Measurements from ENCODE around the gene HTR2C.
A peak's percentile ranks its signal among the peaks of the same experiment; 100 is the strongest.
"Not testable (repeated sequence)": the region's sequence is repeated elsewhere in the genome, so short reads cannot be mapped to it uniquely, and the experiment has no call there.

The HTR2C gene

DNA sequence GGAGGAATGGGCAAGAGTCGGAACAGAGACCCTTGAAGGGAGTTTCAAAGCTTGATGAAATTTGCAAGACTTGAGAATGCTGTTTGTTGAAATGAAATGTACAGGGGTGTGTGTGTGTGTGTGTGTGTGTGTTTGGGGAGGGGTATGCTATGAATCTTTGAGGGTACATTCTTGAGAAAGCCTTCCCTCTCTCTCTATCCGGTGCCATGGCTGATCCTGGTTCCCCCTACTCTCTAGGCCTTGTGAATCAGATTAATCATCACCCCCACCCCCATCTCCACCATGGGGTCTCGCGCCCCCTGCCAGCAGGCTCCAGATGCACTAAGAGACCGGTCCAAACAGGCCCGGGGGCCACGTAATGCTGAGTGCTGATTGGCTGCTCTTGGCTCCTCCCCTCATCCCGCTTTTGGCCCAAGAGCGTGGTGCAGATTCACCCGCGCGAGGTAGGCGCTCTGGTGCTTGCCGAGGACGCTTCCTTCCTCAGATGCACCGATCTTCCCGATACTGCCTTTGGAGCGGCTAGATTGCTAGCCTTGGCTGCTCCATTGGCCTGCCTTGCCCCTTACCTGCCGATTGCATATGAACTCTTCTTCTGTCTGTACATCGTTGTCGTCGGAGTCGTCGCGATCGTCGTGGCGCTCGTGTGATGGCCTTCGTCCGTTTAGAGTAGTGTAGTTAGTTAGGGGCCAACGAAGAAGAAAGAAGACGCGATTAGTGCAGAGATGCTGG is at the start of gene HTR2C:
HTR2C (plus strand) TSS at position 441 of the 729 bp plus-strand sequence. CDS start 142,851 bp downstream, outside the sequence.
- no peak for DNase-seq (ENCODE audit: low spot score)

DNA sequence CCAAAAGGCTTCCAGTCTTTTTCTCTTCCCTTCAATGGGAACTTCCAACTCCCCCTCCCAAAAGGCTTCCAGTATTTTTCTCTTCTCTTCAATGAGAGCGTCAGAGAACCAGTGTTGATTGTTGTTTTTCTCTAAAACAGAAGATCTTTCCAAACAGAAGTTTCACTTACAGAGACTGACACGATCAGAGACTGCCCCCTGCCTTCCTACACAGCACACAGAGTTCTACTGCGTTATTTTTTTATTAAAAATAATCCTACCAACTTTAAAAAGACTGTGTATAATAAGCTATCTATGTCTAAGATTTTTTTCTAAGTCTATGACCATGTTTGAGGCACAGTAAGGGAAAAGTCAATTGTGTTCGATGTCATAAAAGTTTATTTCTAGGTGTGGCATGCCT is 3.5 kb upstream of the HTR2C start:
- DNase-seq (ENCODE audit: low spot score) = no peak

DNA sequence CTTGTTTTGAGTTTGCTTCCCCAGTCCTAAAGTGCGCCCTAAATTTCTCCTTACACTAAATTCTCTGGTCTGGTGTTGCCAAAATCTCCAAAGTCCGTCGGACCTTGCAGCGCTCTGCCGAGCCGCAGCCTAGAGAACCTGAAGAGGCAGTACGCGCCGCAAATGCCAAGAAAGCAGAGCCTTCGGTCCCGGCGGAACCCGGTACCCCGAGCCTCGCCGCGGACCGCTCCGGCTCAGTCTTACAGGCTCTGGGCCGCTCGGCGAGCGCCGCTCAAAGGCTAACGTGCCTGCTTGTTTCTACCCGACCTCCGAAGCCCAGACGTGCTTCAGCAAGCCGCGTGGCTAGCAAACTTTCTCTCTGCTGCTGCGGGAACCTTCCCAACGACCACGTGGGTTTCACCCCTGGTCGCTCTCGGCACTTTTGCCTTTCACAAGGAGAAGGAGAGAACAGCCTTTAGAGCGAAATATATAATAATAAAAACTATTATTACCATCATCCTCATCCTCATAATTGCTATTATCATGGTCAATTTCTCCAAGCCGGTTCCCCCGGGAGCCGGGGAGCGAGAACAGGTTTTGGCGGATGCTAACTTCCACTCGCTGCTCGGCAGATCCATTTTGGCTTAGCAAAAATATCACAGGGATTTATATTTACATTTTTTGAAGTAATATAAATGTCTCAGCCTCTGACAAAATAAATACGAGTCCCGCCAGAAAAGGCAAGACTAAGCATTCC is 2.2 kb upstream of the HTR2C start:
- DNase-seq (ENCODE audit: low spot score) = no peak

DNA sequence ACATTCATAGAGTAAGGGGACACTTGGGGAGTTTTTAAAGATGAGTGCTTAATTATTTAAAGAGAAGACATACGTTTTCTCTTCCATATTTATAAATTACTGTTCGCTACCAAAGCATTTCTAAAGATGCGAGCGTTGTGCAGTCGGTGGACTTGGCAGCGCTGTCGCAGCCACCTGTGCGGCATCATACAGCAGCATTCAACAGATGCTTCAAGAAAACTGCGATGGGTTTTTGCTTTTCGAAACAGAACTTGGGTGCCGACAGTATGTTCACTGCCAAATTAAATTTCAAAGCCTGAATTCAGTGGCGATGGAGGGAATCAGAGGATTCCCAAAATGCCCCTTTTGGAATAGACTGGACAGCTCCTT is 1.6 kb upstream of the HTR2C start:
- no peak for DNase-seq (ENCODE audit: low spot score)

DNA sequence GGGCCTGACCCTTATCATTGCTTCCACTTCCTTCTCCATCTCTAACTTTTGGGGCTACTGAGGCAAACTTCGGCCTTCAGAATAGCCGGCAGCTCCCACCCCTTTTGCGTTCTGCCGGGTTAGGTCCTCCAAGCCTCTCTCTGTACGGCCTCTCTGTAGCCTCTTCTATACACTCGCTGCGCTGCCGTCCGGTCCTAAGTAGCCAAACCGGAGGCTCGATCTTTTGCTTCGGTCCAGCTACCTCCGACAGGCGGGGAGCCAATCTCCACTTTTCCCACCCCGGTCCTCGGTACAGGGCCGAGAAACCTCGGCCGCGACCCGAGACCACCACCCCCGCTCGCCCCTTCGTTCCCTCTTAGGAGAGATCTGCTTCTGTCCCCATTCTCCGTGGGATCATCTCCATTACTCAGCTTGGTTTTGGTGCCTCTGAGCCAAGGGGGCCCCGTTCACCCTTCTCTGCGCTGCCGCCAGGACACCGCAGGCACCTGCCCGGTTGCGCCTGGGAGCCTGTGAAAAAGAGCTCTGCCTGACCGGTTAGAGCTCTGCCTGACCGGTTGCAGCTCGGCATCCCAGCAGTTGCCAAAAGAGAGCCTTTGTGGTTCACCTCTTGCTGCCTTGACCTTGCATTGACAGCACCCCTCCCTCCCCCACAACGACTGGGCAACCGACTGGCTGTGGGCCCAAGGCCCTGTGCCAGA is 1.0 kb upstream of the HTR2C start:
- no peak for DNase-seq (ENCODE audit: low spot score)

DNA sequence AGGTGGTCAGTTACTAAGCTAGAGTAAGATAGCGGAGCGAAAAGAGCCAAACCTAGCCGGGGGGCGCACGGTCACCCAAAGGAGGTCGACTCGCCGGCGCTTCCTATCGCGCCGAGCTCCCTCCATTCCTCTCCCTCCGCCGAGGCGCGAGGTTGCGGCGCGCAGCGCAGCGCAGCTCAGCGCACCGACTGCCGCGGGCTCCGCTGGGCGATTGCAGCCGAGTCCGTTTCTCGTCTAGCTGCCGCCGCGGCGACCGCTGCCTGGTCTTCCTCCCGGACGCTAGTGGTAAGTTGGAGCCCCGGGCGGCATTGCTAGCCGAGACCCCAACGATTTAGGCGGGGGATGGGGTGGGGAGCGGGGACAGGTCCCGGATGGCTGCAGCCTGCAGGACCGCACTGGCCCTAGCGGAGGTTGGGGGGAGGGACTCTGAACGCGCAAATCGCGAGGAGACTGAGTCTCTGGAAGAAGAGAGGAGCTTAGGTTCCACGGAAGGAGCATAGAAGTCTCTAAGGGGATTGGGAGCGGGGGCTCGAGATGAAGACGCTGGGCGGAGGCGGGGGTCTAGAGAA is 573 bp downstream of the HTR2C start:
- no peak for DNase-seq (ENCODE audit: low spot score)

DNA sequence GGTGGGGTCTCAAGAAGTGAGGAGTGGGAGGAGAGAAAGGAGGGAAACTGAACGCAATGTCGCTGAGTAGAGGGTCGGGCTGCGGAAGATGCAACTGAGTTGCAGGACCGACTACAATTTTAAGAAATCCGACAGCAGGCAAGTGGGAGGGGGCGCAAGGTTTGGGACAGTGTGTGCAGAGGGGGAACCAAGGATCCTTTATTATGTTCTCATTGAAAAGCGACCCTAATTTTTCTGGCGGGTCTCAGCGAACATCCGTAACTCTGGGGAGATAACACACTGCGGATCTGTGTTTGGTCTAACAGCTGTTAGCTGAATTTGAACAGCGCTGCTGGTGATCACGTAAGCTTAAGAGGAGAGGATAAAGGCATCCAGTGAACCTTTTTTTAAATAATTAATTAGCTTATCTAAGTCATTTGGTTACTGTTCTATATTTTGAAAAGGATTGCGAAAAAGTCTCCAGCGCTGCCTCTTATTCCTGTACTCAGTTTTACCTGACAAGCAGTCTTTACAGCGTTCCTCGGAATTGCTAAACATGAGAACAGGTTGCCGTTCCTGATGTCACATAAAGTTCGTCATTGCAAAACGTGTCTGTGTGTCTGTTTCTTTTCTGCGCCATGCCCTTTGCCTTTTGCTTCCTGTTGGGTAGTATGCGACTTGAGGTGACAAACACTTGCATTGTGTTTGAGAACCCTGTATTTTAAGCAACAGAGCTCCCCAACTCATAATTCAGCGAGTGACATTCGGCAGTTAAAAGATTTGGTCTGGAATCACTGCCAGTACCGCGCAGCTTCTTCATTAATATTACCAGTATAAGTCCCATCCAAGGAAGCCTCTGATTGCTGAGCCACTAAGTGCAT is 1.3 kb downstream of the HTR2C start:
- no peak for DNase-seq (ENCODE audit: low spot score)

DNA sequence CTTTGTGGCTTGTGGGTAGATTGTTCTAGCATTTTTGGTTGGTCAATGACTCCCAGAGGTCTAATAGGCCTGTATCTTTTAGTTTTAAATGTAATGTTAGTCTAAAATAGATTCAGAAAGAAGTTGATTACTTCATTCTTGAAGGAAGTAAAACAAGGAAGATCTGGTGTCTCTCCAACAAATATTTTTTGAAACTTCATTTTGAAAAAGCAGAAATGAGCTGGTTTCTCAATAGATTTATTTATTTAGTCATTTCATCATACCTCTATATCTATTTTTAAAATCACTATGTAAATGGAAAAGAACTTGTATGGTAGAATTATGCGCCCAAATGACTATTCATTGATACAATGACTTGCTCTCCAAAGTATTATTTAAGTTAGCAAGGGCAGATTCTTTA is 7.2 kb downstream of the HTR2C start:
- DNase-seq (ENCODE audit: low spot score) = no peak

DNA sequence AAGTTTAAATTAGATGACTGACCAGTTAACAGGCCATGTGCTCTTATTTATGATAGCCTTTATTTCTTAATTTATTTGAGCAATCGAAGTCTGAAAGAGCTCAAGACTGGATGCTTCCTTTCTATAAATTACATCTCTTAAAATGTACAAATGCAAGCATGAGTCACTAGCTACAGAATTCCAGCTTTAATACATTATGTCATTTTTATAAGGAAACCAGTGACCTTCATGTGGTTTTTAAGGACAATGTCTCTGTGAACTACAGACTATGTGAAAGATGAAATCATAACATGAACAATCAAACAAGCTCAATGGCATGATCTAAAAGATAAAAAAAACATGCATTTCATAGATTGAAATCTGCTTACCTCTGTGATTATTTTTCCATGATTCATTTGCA is 15.4 kb downstream of the HTR2C start:
- DNase-seq (ENCODE audit: low spot score) = no peak

DNA sequence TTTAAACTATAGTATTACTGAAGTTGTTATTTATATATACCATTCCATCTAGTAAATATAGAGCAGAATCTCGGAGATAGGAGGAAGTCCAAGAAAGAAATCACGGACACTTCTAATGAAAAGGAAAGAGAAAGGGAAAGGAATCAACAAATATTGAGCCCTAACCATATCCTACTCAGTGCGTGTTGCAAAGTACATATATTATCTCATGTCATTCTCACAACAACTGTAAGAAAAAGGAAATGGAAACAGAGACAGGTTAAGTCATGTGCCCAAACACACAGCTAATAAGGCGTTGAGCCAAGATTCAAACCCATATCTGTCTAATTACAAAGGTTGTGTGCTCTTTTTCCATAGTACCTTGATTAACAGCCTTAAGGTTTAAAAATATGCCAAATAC is 16.0 kb downstream of the HTR2C start:
- no peak for DNase-seq (ENCODE audit: low spot score)

DNA sequence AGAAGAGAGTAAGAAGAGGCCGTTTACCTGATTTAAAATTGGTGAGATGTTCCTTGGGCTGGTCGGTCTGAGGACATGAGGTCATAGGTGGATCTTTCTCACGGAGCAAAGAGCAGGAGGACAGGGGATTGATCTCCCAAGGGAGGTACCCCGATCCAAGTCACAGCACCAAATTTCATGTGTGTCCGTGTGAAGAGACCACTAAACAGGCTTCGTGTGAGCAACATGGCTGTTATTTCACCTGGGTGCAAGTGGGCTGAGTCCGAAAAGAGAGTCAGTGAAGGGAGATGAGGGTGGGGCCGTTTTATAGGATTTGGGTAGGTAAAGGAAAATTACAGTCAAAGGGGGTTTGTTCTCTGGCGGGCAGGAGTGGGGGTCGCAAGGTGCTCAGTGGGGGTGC is 22.7 kb downstream of the HTR2C start:
- not testable (repeated sequence) for DNase-seq (ENCODE audit: low spot score)

DNA sequence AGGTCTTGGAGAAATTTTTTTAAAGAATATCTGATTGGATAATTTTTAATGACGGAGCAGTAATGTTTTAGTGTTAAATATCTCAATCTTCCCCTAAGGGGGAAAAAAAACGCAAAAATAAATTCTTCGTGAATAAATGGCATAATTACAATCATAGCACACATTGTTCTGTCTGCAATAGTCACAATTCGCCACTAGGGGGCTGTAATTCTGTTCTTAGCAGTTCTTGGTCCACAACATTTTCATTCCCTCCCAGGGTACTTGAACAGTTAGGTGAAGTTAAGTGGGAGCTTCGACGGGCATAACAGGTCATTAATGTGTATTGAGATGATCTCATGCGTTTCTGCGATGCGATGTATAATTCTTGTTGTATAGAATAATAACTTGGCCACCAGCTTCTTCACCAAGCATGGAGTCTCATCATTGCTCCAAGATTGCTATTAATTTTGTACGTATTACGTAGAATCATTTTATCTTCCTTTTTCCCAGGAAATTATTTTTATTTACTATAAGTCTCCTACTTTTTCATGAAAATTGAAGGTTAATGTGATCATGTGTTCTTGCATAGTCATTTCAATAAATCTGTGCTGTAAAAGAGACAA is 27.2 kb downstream of the HTR2C start:
- DNase-seq (ENCODE audit: low spot score) = peak; percentile 63

DNA sequence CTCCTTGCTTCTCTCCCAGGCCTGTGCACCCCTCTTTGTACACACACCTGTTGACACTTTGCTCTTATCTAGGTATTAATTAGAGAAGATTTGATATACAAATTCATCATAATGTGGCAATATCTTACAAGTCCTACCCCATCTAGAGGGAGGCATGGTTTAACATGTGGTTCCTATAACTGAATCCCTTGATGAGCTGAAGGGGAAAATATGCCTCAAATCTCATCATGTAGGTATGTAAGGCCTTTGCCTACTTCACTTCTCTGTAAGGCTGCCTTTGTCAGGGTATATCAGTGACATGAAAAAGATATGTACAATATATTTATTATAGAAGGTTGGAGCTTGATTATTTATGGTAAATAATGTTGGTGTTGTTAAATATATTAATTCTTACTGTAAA is 31.9 kb downstream of the HTR2C start:
- DNase-seq (ENCODE audit: low spot score) = no peak

DNA sequence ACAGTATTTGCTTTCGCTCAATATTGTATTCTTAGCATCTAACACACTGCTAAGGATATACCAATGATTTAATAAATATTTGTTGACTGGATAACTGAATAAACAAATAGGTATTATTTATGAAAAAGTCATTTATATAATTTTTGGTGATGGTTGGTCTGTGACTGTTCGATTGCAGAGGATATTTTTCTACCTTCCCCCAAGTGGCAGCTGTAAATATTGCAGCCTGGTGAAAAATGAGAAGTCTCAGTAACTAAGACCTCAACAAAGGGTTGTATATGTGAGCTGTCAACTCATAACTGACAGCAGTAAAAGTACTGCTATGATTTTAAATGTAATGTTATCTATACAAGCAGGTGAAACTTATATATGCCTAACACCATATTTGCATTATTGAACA is 36.0 kb downstream of the HTR2C start:
- DNase-seq (ENCODE audit: low spot score) = peak; percentile 19

DNA sequence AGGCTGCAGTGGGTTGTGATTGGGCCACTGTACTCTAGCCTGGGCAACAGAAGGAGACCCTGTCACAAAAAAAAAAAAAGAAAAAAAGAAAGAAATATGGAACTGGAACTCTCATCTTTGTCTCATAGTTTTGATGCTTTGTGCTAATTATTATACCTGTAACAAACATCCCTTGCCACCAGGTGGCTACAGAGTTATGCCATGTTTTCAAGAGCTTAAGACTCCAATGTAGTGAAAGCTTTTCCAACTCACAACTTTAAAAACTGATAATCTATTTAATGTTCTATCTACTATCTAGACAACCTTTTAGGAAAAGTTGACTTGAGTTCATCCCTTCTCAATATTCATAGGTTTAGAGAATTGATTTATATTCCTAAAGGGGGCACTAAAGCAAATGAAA is 42.4 kb downstream of the HTR2C start:
- DNase-seq (ENCODE audit: low spot score) = peak; percentile 38

DNA sequence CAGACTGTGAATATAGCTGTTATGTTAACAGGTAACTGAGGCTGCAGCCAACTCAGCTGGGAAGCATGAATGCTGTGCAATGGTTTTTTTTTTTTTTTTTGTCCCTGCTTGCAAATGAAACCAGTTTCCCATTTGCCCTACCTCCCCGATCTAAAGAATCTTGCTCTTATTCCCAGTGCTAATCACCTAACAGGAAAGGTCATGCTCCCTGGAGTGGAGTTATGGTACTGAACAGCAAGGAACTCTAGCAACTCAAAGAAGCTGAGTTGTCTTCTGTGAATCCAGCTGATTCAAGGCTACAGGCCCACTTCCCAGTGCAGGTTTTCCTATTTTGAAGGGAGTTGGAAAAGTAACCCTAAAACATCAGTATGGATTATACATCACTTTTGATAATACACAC is 52.1 kb downstream of the HTR2C start:
- DNase-seq (ENCODE audit: low spot score) = no peak

DNA sequence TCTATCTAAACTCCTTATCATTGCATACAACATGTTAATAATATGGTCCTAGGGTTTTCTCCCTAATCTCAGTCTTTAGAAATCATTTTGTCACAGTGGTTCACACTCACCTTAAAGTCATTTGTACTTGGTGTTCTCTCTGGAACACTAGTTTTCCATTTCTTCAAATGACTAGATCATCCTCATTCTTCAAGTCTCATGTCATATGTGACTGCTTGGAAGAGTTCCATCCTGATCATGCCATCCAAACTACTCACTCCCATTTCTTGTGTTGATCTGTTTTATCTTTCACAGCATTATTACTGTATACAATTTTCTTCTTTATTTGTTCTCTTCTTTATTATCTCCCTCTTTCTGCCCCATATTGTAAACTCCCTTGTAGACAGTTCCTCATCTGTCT is 66.5 kb downstream of the HTR2C start:
- no peak for DNase-seq (ENCODE audit: low spot score)

DNA sequence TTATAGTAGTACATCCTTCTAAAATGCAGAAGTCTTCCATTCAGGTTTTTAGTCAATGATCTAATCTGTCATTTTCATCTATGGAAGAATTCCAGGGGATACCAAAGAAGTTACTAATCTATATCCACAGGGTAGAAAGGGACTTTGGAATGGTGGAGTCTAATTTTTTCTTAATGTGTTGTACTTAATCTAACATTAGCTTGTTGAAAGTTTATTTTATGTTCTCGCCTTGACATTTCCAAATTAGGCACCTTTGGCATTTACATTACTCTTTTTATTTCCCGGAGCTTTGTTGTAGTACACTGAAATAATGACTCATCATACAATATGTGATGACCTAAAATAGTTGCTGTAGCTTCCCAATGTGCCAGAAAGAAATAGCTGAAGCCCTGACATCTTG is 91.5 kb downstream of the HTR2C start:
- DNase-seq (ENCODE audit: low spot score) = no peak

DNA sequence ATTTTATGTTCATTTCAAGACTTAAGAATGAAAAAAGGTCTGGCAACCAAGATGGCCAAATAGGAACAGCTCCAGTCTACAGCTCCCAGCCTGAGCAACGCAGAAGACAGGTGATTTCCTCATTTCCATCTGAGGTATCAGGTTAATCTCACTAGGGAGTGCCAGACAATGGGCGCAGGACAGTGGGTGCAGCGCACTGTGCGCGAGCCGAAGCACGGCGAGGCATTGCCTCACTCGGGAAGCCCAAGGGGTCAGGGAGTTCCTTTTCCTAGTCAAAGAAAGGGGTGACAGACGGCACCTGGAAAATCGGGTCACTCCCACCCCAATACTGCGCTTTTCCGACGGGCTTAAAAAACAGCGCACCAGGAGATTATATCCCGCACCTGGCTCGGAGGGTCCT is 116.6 kb downstream of the HTR2C start:
- DNase-seq (ENCODE audit: low spot score) = not testable (repeated sequence)

DNA sequence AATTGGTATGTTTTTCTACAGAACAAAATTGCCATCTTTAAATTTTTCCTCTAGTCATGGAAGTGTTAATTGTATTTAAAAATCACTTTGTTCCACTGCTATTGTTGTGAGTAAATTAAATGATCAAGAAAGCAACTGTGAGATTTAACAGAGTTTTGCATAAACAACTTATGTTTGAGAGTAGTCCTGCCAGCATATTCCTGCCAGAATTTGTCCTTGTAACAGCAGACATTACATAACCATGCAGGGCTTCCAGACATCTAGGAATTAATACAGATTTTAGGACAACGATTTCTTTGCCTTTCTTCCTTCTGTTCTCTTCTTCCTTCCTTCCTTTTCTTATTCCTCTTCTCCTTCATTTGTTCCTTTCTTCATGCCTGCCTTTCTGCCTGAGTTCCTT is 125.5 kb downstream of the HTR2C start:
- DNase-seq (ENCODE audit: low spot score) = no peak

DNA sequence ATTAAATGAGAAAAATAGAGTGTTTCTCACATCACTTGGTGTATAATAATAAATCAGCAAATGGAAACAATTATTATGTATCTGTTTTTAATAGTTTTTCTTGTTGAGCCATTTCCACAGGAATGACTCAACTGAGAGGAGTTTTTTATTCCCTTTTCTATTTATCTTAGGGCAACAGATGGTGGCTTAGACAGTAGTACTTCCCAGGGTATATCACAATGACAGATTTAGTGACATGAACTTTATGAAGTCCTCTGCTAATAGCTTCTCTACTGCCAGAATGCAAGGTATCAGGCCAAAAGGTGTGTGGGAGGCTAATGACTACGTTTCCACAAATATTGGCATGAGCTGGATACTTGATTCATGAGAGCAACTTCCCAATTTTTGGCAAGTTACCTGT is 126.7 kb downstream of the HTR2C start:
- DNase-seq (ENCODE audit: low spot score) = no peak

DNA sequence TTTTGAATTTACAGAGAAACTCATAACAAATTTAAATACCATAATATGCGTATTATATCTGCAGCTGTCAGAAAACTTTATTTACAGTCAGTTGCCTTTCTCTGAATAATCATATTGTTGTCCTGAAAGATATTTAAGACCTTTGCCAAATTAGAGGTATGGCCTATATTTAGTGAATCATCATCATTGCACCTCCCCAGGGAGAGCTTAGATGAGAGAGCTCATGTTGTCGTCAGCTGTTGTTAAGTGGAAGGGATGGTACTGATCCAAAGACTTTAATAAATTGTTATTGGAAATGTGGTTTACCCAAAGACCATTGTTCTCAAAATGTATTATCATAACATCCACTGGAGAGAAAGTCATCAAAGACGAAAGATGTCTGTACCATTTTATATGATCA is 128.6 kb downstream of the HTR2C start:
- no peak for DNase-seq (ENCODE audit: low spot score)

Measured in RKO (cell line).